Measurements from ENCODE around the gene TMEM38A.

Gene TMEM38A

DNA sequence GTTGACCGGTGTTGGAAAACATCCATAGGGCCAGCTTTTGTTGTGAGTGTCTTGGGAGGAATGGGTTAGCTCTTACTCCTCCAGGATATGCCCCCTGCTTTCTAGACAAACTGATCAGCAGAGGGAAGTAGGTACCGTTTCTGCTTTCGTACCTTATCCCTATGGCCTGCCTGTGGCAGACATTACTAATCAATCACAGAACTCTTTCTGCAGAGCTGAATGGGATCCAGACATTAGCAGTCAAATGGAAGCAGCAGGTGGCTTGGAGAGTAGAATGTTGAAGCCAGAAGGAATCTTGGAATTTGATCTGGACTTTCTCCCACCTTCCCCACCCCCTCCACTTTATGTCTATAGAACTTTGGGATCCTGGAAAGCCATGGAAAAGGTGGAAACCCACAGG is 75.8 kb downstream of the TMEM38A start:
- TF ChIP-seq, protein P1, sequence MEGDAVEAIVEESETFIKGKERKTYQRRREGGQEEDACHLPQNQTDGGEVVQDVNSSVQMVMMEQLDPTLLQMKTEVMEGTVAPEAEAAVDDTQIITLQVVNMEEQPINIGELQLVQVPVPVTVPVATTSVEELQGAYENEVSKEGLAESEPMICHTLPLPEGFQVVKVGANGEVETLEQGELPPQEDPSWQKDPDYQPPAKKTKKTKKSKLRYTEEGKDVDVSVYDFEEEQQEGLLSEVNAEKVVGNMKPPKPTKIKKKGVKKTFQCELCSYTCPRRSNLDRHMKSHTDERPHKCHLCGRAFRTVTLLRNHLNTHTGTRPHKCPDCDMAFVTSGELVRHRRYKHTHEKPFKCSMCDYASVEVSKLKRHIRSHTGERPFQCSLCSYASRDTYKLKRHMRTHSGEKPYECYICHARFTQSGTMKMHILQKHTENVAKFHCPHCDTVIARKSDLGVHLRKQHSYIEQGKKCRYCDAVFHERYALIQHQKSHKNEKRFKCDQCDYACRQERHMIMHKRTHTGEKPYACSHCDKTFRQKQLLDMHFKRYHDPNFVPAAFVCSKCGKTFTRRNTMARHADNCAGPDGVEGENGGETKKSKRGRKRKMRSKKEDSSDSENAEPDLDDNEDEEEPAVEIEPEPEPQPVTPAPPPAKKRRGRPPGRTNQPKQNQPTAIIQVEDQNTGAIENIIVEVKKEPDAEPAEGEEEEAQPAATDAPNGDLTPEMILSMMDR (IDR thresholded peaks at IDR 0.05), result no peak
- TF ChIP-seq ZFX (IDR thresholded peaks at IDR 0.05; ENCODE audit: borderline replicate concordance), result no peak
- no peak overlapping the region for H3K27ac ChIP-seq

DNA sequence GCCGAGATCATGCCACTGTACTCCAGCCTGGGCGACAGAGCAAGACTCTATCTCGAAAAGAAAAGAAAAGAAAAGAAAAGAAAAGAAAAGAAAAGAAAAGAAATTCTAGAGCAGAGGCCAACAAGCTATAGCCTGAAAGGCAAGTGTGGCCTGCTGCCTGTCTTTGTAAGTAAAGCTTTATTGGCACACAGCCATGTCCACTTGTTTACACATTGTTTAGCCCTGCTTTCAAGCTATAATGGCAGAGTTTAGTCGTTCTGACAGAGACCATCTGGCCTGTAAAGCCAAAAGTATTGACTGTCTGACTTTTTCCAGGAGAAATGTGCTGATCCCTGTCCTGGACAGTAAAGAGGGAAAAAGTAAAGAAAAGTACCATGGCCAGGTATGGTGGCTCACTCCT is 77.0 kb downstream of the TMEM38A start:
- TF ChIP-seq, protein P1 (IDR thresholded peaks at IDR 0.05), result no peak
- TF ChIP-seq ZFX (IDR thresholded peaks at IDR 0.05; ENCODE audit: borderline replicate concordance), result no peak
- no peak overlapping the region for H3K27ac ChIP-seq

DNA sequence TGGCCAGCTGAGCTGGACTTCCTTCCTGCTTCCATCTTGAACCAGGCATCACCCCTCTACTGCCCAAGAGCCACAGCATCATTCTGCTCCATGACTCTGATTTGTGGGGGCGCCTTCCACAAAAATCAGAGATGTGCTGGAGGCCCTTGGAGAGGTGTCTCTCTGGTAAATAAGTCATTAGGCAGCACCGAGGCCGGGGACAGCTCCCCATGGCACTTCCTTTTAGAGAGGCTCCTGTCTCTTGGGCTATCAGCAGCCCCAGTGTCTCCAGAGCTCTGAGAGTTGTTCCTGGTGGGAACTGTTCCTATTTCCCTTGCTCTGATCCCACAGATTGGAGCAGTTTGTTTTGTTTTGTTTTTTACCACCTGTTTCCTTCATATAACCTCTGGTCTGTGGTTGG is 78.6 kb downstream of the TMEM38A start:
- TF ChIP-seq ZFX (IDR thresholded peaks at IDR 0.05; ENCODE audit: borderline replicate concordance), result no peak
- TF ChIP-seq, protein P1 (IDR thresholded peaks at IDR 0.05), result no peak
- no peak overlapping the region for H3K27ac ChIP-seq
